ENCODE results near the gene LDB1.
A peak's percentile ranks its signal among the peaks of the same experiment; 100 is the strongest.

Gene LDB1

DNA sequence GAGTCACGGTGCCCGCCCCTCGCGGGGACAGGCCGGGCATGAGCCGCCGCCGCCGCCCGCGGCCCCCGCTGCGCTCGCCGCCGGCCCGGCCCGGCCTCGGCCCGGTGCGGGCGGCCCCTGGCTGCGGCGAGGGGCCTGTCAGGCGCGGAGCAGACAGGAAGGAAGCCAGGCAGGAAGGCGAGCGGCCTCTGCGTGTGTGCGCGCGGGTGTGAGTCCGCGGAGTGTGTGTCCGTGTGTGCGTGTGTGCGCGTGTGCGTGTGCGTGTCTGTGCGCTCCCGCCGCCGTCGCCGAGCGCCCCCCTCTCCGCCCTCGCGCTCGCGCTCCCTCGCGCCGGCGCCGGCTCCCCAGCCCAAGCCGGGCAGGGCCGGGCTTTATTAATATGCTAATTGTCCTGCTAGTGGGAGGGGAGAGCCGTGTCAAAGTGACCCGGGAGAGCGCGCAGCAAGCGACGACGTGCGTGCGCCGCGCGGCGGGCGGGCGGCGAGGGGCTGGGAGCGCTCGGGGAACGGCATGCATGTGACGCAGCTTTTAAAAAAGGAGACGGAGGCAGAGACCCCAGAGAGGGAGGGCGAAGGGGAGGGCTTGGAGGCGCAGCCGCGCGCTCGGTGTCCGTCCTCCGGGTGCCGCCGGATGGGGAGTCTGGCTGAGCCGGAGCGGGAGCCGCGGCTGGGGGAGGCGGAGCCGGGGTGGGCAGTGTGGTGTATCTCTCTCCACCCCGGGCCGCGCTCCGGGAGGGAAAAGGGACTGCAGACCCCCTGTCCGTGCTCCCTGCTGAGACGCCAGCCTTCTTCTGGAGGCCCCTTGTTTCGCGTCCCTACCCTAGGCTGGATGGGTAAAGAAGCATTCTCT, at the start of gene LDB1:
Gene LDB1, minus strand, starts transcription at position 227 of the 849 bp plus-strand sequence. CDS start 258 bp downstream, outside the sequence.
- peak; percentile 43 for DNase-seq

GRCh38 chr10:102167861-102168260, 47.7 kb upstream of the LDB1 start:
- no peak for DNase-seq

GRCh38 chr10:102163342-102163989, 43.3 kb upstream of the LDB1 start:
- no peak for DNase-seq

DNA sequence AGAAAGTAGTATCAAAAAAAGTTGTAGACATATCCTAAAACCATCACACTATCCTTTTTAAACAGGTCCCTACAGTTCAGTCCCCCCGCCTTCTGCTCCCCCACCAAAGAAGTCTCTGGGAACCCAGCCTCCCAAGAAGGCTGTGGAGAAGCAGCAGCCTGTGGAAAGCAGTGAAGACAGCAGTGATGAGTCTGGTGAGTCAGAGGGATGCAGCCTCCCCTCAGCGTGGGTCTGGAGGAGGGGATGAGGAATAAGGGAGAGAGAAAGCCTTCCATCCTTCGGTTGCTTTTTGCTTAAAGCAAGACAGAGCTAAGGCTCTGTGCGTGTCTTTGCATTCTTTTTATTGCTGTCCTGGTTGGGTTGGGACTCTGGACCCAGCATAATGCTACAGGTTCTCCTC, 39.7 kb upstream of the LDB1 start:
- DNase-seq = no peak

DNA sequence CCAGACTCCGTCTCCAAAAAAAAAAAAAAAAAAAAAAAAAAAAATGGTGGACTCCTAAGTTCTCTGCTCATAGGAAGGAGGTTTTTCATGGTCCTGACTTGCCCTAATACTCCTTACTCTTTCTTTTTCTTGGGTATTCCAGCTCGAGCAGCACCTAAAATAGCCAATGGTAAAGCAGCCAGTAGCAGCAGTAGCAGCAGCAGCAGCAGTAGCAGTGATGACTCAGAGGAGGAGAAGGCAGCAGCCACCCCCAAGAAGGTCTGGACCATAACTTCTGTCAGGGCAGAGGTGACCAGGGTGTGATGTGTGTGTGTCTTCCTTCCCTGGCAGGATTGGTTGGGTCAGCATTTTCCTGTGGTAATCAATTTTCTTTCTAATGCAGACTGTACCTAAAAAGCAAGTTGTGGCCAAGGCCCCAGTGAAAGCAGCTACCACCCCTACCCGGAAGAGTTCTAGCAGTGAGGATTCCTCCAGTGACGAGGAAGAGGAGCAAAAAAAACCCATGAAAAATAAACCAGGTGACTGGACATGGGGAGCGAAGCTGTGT, 39.0 kb upstream of the LDB1 start:
- DNase-seq = no peak

- no peak for DNase-seq
These were observed 37.1 kb upstream of the LDB1 start for GRCh38 chr10:102157224-102157623.

DNA sequence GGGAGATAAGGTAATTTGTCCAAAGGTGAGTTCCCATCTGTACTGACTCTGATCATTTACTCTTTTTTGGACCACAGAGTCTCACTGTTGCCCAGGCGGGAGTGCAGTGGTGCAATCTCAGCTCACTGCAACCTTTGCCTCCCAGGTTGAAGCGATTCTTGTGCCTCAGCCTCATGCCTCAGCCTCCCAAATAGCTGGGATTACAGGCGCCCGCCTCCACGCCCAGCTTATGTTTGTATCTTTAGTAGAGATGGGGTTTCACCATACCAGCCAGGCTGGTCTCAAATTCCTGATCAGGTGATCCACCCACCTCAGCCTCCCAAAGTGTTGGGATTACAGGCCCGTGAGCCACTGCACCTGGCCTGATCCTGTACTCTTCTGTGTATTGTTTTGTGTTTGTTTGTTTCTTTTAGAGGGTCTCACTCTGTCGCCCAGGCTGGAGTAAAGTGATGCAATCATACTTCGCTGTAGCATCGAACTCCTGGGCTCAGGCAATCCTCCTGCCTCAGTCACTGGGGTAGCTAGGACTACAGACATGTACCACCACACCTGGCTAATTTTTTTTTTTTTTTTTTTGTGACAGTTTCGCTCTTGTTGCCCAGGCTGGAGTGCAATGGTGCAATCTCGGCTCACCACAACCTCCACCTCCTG, 34.4 kb upstream of the LDB1 start:
- DNase-seq = no peak

- no peak for DNase-seq
These were observed 33.0 kb upstream of the LDB1 start for GRCh38 chr10:102153093-102153620.

- no peak for DNase-seq
These were observed 32.4 kb upstream of the LDB1 start for GRCh38 chr10:102152545-102152890.

GRCh38 chr10:102151774-102152544, 31.8 kb upstream of the LDB1 start, which contains the start of gene NOLC1:
TSS of gene NOLC1 (plus strand) at chr10:102152389. CDS start at chr10:102152411, 22 bp downstream.
- DNase-seq = peak; percentile 94

DNA sequence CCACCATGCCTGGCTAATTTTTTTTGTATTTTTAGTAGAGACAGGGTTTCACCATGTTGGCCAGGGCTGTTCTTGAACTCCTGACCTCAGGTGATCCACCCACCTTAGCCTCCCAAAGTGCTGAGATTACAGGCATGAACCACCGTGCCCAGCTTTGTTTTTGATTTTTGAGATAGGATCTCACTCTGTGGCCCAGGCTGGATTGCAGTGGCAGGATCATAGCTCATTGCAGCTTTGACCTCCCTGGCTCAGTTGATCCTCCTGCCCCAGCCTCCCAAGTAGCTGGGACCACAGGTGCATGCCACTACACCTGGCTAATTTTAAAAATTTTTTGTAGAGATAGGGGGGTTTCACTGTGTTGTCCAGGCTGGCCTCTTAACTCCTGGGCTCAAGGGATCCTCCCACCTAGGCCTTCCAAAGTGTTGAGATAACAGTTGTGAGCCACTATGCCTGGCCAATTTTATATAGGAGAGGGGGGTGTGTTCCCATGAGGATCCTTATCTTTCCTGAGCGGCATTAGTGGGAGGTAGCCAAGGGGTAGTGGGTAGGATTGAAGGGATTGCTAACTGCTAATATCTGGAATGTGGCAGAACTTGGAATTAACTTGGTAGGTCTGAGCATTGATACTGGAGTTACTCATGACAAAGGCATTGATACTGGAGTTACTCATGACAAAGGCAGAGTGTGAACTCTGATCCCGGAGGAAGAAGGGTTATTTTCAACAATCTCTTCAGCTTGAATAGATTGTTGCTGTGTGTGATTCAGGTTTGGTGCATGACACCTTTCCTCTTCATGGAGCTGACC, 31.0 kb upstream of the LDB1 start:
- DNase-seq = no peak

DNA sequence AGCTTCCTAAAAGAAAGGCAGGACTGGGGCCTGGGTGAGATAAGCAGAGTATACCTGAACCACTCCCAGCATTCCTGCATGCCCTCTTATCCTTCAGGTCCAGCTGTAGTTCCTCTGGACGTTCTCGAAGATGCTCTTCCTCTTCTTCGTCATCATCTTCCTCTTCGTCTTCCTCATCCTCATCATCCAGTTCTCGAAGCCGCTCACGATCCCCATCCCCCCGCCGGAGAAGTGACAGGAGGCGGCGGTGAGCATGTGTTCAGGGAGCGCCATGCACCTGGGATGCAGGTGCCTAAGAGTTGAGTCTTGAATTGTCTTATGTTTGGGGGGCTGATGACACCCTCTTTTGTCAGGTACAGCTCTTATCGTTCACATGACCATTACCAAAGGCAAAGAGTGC, 28.1 kb upstream of the LDB1 start:
- no peak for DNase-seq

DNA sequence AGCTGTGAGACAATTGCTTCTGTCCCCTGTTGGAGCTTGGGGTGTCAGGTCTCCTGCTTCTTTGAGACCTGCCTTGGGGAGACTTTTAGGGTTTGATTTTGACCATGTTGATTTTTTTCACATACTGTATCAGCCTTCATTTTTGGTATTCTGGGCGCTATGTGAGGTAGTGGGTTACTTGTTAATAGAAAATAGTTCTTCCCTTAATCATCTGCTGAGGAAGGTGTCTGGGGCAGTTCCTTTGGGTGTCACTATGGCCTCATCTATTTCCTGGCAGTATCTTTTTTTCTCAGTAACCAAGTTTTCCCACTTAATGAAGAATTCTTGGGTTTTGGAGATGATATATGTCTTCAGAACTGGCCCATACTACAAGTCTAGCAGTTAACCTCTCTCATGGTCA, 27.4 kb upstream of the LDB1 start:
- DNase-seq = no peak

GRCh38 chr10:102146971-102147428, 26.8 kb upstream of the LDB1 start:
- no peak for DNase-seq

DNA sequence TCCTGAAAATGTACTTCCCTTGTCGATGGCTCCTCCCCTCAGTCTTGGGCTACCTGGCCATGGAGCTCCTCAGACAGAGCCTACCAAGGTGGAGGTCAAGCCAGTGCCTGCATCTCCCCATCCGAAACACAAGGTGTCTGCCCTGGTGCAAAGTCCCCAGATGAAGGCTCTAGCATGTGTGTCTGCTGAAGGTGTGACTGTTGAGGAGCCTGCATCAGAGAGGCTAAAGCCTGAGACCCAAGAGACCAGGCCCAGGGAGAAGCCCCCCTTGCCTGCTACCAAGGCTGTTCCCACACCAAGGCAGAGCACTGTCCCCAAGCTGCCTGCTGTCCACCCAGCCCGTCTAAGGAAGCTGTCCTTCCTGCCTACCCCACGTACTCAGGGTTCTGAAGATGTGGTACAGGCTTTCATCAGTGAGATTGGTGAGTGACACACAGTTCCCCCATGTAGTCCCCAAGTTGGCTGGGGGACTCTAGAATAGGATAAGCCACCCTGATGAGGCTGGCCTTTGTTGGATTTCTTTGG, 21.5 kb upstream of the LDB1 start:
- no peak for DNase-seq

GRCh38 chr10:102140913-102141540, 20.9 kb upstream of the LDB1 start:
- no peak for DNase-seq

DNA sequence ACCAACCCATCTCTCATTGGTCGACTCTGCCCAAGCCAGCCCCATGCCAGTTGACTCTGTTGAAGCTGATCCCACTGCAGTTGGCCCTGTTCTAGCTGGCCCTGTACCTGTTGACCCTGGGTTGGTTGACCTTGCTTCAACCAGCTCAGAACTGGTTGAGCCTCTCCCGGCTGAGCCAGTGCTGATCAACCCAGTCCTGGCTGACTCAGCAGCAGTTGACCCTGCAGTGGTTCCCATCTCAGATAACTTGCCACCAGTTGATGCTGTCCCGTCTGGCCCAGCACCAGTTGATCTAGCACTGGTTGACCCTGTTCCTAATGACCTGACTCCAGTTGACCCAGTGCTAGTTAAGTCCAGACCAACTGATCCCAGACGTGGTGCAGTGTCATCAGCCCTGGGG, 20.1 kb upstream of the LDB1 start:
- DNase-seq = no peak

DNA sequence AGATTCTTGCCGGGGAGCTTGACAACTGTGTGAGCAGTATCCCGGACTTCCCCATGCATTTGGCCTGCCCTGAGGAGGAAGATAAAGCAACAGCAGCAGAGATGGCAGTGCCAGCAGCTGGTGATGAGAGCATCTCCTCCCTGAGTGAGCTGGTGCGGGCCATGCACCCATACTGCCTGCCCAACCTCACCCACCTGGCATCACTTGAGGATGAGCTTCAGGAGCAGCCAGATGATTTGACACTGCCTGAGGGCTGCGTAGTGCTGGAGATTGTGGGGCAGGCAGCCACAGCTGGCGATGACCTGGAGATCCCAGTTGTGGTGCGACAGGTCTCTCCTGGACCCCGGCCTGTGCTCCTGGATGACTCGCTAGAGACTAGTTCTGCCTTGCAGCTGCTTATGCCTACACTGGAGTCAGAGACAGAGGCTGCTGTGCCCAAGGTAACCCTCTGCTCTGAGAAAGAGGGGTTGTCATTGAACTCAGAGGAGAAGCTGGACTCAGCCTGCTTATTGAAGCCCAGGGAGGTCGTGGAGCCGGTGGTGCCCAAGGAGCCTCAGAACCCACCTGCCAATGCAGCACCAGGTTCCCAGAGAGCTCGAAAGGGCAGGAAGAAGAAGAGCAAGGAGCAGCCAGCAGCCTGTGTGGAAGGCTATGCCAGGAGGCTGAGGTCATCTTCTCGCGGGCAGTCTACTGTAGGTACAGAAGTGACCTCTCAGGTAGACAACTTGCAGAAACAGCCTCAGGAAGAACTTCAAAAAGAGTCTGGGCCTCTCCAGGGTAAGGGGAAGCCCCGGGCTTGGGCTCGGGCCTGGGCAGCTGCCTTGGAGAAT, 19.3 kb upstream of the LDB1 start:
- no peak for DNase-seq

- peak; percentile 32 for DNase-seq
These were observed 15.9 kb upstream of the LDB1 start for GRCh38 chr10:102135956-102136526.
